H7 (cell line): ENCODE measurements around the gene EEF2. TPM values are rescaled to one million over a fixed set of nuclear protein-coding genes. Genes with fewer than 3 reads are reported as not detected.
A peak's percentile ranks its signal among the peaks of the same experiment; 100 is the strongest.

Source experiments
- DNase-seq: peaks from one replicate; pipeline ENCODE4 v3.0.0; 2012
- H3K27me3 ChIP-seq: 2 replicates; pipeline ENCODE4 v1.6.0; 2011; ENCODE audit warnings: mild to moderate bottlenecking, low read length; ENCODE audit not compliant: control insufficient read depth, insufficient read depth
- H3K36me3 ChIP-seq: replicated peaks from 2 replicates; pipeline ENCODE4 v1.5.1; 2011; ENCODE audit warnings: low read length; ENCODE audit not compliant: control insufficient read depth, insufficient read depth
- H3K4me3 ChIP-seq: 2 replicates; pipeline ENCODE4 v1.5.1; 2011; ENCODE audit warnings: low read depth, mild to moderate bottlenecking, control low read depth, low read length, moderate library complexity; ENCODE audit not compliant: insufficient read depth
- total RNA-seq: library from RNA; depleted of rRNA; stranded (reverse); fragments of >200 nt; shearing (Covaris generic); gene quantifications from 2 replicates; pipeline ENCODE4 v1.2.3, GENCODE V29; 2014

EEF2 gene
- total RNA-seq, 1 experiment from 2014 or later = 2,968 TPM

DNA sequence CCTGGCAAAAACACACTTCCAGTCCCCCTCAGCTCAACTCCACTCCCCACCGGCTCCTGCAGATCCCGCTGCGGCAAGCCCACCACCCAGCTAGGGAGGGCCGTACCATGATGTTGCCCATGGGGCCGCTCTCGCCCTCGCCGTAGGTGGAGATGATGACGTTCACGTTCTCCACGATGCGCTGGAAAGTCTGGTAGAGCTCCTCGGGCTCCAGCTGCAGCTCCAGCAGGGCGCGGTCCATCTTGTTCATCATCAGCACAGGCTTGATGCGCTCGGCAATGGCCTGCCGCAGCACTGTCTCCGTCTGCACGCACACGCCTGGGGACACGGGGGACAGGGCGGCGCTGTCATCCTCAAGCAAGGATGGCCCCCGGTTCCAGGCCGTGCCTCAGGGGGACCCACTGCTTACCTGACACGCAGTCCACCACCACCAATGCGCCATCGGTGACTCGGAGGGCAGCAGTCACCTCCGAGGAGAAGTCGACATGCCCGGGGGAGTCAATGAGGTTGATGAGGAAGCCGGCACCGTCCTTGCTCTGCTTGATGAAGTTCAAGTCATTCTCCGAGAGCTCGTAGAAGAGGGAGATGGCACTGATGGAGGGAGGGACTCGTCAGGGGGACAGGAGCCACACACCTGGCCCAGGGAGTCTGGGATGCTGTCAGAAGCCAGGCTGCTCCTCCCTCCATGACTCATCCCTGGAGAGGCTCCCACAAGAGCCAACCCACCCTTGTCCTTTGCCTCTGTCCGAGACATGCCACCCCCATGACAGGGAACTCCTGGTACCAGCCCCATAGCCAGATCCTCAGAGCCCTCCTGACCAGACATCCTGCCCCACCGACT, 2.3 kb downstream of the EEF2 start:
- H3K36me3 ChIP-seq = peaks cover 60% of the 10 kb centered on the region

DNA sequence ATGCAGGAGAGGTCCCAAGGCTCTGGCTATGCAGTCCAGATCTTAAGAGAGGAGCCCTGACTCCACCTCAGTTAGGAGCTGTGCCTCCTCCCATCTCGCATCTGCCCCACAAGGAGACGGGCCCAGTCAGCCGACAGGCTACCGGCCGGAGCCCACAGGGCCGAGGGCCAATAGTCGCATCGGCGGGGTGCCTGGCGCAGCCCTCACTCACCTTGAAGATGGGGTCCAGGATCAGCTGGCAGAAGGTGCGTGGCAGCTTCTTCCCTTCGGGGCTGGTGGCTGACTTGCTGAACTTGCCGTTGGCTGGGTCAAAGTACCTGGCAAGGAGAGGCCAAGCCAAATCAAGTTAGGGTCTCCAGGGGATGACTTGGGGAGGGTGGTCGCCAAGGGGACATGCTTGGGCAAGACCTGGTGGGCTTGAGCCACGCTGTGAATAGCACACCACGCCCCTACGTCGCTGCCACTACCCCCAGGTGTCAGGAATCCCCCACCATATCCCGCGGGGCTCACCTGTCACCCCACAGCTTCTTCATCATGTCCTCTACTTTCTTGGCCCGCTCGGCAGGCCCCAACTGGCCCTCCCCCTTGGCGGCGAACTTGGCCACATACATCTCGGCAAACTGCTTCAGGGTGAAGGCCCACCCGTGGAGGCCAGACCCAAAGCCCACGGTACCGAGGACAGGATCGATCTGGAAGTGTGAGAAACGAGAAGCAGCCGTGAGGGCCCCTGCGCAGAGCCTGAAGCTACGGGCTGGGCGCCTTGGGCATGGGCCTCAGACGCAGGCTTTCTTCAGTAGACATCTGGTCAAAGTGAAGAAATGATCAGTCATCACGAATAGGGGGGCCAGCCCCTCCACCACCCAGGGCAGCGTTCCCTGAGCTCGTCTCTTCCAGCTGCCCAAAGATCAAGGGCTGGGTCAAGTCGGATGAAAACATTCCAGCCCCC, 3.3 kb downstream of the EEF2 start:
- H3K27me3 ChIP-seq = no peaks in the 10 kb centered on the region
- no peak overlapping the region for H3K4me3 ChIP-seq
- H3K36me3 ChIP-seq = peaks cover 69% of the 10 kb centered on the region
- peak; percentile 65 for DNase-seq

More for the DNA sequence above, 2.3 kb downstream of the EEF2 start:
- H3K4me3 ChIP-seq = no peak overlapping the region
- H3K27me3 ChIP-seq = no peaks in the 10 kb centered on the region
- DNase-seq = peak; percentile 58

GRCh38 chr19:3981373-3981735, 3.9 kb downstream of the EEF2 start:
- Histone ChIP-seq H3K4me3 (no peak overlapping the region), H3K36me3 (peaks cover 74% of the 10 kb centered on the region), H3K27me3 (no peaks in the 10 kb centered on the region)
- no peak for DNase-seq

DNA sequence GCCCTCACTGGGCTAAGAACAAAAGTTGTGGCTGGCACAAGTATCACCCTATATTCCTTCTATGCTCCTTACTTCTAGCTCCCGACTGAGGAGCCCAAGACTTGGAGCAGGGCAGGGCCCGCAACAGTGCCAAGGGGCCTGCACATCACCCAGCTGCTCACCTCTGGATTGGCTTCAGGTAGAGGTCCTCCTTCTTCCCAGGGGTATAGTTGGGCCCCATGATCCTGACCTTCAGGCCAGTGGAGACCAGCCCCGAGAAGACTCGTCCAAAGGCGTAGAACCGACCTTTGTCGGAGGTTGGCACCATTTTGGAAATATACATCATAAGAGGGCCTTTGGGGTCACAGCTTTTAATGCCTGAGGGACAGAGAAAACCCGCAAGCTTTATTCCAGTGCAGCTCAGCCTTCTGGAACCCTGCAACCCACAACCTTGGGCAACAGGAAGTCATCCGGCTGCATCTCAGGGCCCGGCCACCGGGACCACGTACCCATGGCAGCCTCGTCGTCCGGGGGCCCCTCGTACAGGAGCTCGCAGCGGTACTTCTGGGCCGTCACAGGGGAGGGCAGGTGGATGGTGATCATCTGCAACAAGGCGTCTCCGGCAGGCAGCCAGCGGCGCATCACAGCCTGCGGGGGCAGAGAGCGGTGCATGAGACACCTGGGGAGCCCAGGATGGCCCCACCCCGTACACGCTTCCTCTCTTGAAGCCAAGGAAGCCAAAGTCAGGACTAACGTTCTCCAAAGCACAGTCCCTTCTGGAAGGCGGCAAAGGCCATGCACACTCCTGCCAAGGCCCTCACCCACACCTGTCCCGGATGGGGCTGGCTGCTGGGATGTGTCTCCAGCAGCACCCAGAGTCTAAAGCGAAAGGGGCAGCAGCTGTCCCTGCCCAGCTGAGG, 4.7 kb downstream of the EEF2 start:
- Histone ChIP-seq H3K36me3 (peaks cover 78% of the 10 kb centered on the region), H3K27me3 (no peaks in the 10 kb centered on the region), H3K4me3 (no peak overlapping the region)
- peak; percentile 53 for DNase-seq

- peak; percentile 59 for DNase-seq
- H3K27me3 ChIP-seq = no peaks in the 10 kb centered on the region
- no peak overlapping the region for H3K4me3 ChIP-seq
- peaks cover 84% of the 10 kb centered on the region for H3K36me3 ChIP-seq
These were observed 5.5 kb downstream of the EEF2 start for GRCh38 chr19:3979674-3980352.

DNA sequence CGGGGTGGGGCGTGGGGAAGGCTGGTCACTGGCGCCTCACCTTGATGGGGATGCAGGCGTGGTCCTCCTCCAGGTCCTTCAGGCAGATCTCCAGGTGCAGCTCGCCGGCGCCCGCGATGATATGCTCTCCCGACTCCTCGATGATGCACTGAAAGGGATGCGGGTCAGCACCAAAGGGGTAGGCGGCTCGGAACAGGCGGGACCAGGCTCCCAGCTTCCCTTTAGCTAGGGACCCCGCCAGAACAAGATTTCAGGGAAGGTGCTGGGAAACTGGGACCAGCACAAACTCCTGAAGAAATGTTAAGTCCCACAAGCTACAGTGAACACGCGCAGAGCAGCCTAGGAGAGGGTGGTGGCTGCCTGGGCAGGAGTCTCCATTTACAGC, 6.0 kb downstream of the EEF2 start:
- H3K4me3 ChIP-seq = no peak overlapping the region
- H3K36me3 ChIP-seq = peaks cover 82% of the 10 kb centered on the region
- DNase-seq = no peak
- no peaks in the 10 kb centered on the region for H3K27me3 ChIP-seq

GRCh38 chr19:3978145-3978544, 7.1 kb downstream of the EEF2 start:
- peak; percentile 32 for DNase-seq
- Histone ChIP-seq H3K27me3 (no peaks in the 10 kb centered on the region), H3K4me3 (no peak overlapping the region), H3K36me3 (peaks cover 71% of the 10 kb centered on the region)

DNA sequence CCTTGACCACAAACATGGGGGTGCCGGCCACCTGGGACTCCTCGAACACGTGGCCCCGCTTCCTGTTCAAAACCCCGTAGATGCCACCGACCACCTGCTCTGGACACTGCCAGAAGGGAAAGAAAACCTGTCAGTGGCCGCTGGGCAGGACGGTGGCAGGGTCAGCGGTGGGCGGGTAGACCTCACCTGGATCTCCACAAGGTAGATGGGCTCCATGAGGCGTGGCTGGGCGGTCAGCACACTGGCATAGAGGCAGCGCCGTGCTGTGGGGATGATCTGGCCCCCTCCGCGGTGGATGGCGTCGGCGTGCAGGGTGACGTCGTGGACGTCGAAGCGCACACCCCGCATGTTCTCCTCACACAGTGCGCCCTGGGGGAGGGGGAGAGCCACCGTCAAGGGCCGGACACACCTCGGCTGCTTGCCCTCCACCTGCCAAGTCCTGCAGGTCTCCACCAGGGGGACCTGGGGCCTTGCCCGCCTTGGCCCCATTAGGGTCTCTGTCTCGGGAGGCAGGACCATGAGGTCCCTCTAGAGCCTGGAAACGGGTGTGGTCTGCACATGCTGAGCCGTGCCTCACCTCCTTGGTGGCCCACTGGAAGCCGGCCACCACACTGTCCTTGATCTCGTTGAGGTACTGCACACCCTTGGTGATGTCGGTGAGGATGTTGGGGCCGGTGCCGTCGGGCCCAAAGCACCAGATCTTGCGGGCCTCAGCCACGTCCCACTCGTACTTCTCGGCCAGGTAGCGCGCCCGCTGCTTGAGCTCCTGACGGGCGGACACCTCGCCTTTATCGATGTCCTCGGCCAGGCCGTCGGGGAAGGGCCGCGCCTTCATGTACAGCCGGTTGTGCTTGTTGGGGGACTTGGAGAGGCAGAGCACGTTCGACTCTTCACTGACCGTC, 7.8 kb downstream of the EEF2 start:
- H3K36me3 ChIP-seq = peaks cover 64% of the 10 kb centered on the region
- H3K4me3 ChIP-seq = no peak overlapping the region
- peak; percentile 81 for DNase-seq
- no peaks in the 10 kb centered on the region for H3K27me3 ChIP-seq

GRCh38 chr19:3976495-3977241, 8.6 kb downstream of the EEF2 start:
- peaks cover 56% of the 10 kb centered on the region for H3K36me3 ChIP-seq
- H3K4me3 ChIP-seq = no peak overlapping the region
- H3K27me3 ChIP-seq = no peaks in the 10 kb centered on the region
- DNase-seq = peak; percentile 47

DNA sequence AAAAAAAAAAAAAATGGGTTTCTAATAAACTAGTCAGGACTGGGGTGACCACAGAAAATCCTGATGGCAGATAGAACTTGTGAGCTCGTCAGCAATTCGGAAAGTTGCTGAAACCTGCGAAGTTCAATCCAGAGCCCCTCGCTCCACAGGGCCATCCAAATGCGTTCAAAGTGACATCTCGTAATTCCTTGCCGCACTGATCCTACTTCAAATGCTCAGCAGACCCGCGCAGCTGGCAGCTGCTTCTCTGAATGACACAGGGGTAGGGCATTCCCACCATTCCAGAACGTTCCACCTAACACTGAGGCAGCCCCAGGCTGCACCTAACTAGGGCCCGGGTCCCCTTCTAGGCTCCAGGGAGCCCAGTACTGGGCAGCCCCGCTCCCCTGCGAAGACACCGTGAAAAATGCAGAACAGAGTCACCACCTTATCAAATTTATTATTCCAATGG, 9.6 kb downstream of the EEF2 start:
- peaks cover 46% of the 10 kb centered on the region for H3K36me3 ChIP-seq

GRCh38 chr19:3975144-3975543, 10.1 kb downstream of the EEF2 start:
- no peak overlapping the region for H3K4me3 ChIP-seq
- H3K27me3 ChIP-seq = no peaks in the 10 kb centered on the region
- peaks cover 41% of the 10 kb centered on the region for H3K36me3 ChIP-seq
- no peak for DNase-seq

More for the DNA sequence above, 9.6 kb downstream of the EEF2 start:
- DNase-seq = no peak
- H3K4me3 ChIP-seq = no peak overlapping the region
- H3K27me3 ChIP-seq = no peaks in the 10 kb centered on the region

- peak; percentile 99 for DNase-seq
- Histone ChIP-seq H3K4me3 (peak within 1 kb of the TSS; percentile 85), H3K27me3 (no peaks in the 10 kb centered on the region), H3K36me3 (peaks cover 22% of the 10 kb centered on the region)
These were observed 14.3 kb downstream of the EEF2 start, which contains the start of gene DAPK3 for GRCh38 chr19:3970808-3971598. DAPK3 (minus strand) TSS chr19:3971099; CDS start chr19:3969735, 1,364 bp downstream.
